ENCODE results near the gene PRIMPOL. TPM values are rescaled to one million over a fixed set of nuclear protein-coding genes. Genes with fewer than 3 reads are reported as not detected.

PRIMPOL gene
- total RNA-seq, 3 donors from 2014 or later: 15.4 to 25.2 (median 15.7) TPM

DNA sequence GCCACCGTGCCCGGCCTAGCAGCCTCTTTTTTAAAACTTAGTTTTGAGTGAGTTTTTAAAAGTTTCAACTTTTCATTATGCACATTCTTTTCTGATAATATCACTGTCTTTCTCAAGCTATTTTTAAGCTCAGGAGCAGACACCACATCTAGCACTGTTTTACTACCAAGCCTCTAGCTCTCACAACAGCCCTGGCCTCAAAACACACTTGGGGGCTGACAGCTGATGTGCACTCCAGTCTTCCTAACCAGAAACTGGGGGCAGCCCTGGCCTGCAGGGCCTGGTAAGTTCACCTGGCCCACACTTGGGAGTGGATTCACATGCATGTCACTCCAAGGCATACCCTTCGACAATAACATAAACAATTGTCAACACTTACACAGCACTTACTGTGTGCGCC, 50.4 kb downstream of the PRIMPOL start:
- H3K9me3 ChIP-seq: no peaks in the 10 kb centered on the region
- H3K27me3 ChIP-seq: no peaks in the 10 kb centered on the region
- DNase-seq (ENCODE audit: low spot score in 2 of 2): no peak
- H3K4me3 ChIP-seq: no peak overlapping the region
- no peaks in the 10 kb centered on the region for H3K36me3 ChIP-seq
- no peaks in the 10 kb centered on the region for H3K4me1 ChIP-seq
- intact Hi-C loops (cut with DNase I; ENCODE audit: low total_unique reads): no loop called here
- H3K27ac ChIP-seq: no peak overlapping the region
- TF ChIP-seq CTCF (IDR thresholded peaks at IDR 0.05) (no peak), POLR2AphosphoS5 (IDR thresholded peaks at IDR 0.05) (no peak), POLR2A (IDR thresholded peaks at IDR 0.05) (no peak)

DNA sequence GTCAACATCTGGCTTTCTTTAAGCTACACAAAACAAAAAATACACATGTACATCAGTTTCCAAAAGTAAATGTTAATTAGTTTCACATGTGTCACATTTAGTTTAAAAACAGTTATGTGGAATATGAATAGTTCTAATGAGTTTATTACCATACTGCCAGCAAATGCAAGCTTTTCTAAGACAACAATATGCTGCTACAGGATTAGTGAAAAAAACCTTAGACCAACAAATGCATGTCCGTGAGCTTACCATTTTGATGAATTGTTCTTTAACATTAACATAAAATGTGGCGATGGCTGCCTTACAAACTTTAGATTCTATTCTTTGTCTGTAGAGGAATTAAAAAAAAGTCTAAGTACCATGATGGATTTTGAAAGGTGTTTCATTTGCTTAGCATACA, 52.6 kb downstream of the PRIMPOL start:
- H3K27ac ChIP-seq: no peak overlapping the region
- H3K4me3 ChIP-seq: no peak overlapping the region
- H3K4me1 ChIP-seq: no peaks in the 10 kb centered on the region
- H3K27me3 ChIP-seq: no peaks in the 10 kb centered on the region
- TF ChIP-seq CTCF (IDR thresholded peaks at IDR 0.05) (no peak), POLR2A (IDR thresholded peaks at IDR 0.05) (no peak), POLR2AphosphoS5 (IDR thresholded peaks at IDR 0.05) (no peak)
- intact Hi-C loops (cut with DNase I; ENCODE audit: low total_unique reads): no loop called here
- no peak for DNase-seq (ENCODE audit: low spot score in 2 of 2)
- H3K9me3 ChIP-seq: no peaks in the 10 kb centered on the region
- H3K36me3 ChIP-seq: no peaks in the 10 kb centered on the region

DNA sequence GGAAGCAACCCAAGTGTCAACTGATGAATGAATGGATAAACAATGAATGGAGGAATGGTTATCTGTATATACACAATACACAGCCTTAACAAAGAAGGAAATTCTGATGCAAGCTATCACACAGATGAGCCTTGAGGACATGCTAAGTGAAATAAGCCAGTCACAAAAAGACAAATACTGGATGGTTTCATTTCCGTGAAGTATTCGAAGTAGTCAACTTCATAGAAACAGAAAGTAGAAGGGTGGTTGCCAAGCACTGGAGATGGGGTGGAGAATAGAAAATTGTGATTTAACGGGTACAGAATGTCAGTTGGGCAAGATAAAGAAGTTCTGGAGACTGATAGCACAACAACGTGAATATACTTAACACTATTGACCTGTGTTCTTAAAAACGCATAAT, 56.2 kb downstream of the PRIMPOL start:
- H3K36me3 ChIP-seq: peaks cover 5% of the 10 kb centered on the region
- no peaks in the 10 kb centered on the region for H3K9me3 ChIP-seq
- H3K27ac ChIP-seq: no peak overlapping the region
- H3K4me1 ChIP-seq: no peaks in the 10 kb centered on the region
- no peaks in the 10 kb centered on the region for H3K27me3 ChIP-seq
- H3K4me3 ChIP-seq: no peak overlapping the region
- no peak for DNase-seq (ENCODE audit: low spot score in 2 of 2)
- intact Hi-C loops (cut with DNase I; ENCODE audit: low total_unique reads): no loop called here
- TF ChIP-seq CTCF (IDR thresholded peaks at IDR 0.05): no peak
- no peak for TF ChIP-seq POLR2A (IDR thresholded peaks at IDR 0.05)
- no peak for TF ChIP-seq POLR2AphosphoS5 (IDR thresholded peaks at IDR 0.05)

DNA sequence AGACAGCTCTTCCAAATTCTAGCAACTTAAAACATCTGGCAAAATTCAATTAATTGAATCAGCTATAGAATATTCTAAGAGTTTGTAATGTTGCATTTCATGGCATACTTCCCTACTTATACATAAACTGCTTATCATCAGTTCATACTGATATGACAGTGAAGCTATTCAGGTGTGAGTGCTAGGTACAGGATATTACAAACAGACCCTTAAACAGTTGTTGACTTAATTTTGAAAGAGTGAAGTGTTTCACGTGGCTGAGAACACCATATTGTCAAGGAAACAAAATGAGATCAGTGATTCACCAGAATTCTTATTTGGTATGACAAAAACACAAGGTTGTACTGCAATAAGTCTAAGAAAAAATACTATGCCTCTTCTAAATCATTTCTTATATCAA, 56.9 kb downstream of the PRIMPOL start:
- no peak overlapping the region for H3K4me3 ChIP-seq
- intact Hi-C loops (cut with DNase I; ENCODE audit: low total_unique reads): no loop called here
- peaks cover 5% of the 10 kb centered on the region for H3K36me3 ChIP-seq
- DNase-seq (ENCODE audit: low spot score in 2 of 2): no peak
- H3K27ac ChIP-seq: no peak overlapping the region
- no peaks in the 10 kb centered on the region for H3K9me3 ChIP-seq
- H3K27me3 ChIP-seq: no peaks in the 10 kb centered on the region
- H3K4me1 ChIP-seq: no peaks in the 10 kb centered on the region
- no peak for TF ChIP-seq POLR2AphosphoS5 (IDR thresholded peaks at IDR 0.05)

- intact Hi-C loops (cut with DNase I; ENCODE audit: low total_unique reads): no loop called here
- Histone ChIP-seq H3K27ac (no peak overlapping the region), H3K27me3 (no peaks in the 10 kb centered on the region), H3K36me3 (peaks cover 5% of the 10 kb centered on the region), H3K4me3 (no peak overlapping the region), H3K9me3 (no peaks in the 10 kb centered on the region), H3K4me1 (no peaks in the 10 kb centered on the region)
- TF ChIP-seq POLR2A (IDR thresholded peaks at IDR 0.05) (no peak), POLR2AphosphoS5 (IDR thresholded peaks at IDR 0.05) (no peak), CTCF (IDR thresholded peaks at IDR 0.05) (no peak)
- no peak for DNase-seq (ENCODE audit: low spot score in 2 of 2)
These were observed 62.8 kb downstream of the PRIMPOL start for GRCh38 chr4:184712322-184712721.

GRCh38 chr4:184713887-184714286, 64.3 kb downstream of the PRIMPOL start:
- H3K4me3 ChIP-seq: no peak overlapping the region
- H3K27me3 ChIP-seq: no peaks in the 10 kb centered on the region
- DNase-seq (ENCODE audit: low spot score in 2 of 2): no peak
- no peak for TF ChIP-seq POLR2AphosphoS5 (IDR thresholded peaks at IDR 0.05)
- no peak for TF ChIP-seq CTCF (IDR thresholded peaks at IDR 0.05)
- TF ChIP-seq POLR2A (IDR thresholded peaks at IDR 0.05): no peak
- H3K36me3 ChIP-seq: no peaks in the 10 kb centered on the region
- no peaks in the 10 kb centered on the region for H3K4me1 ChIP-seq
- no peaks in the 10 kb centered on the region for H3K9me3 ChIP-seq
- intact Hi-C loops (cut with DNase I; ENCODE audit: low total_unique reads): no loop called here
- H3K27ac ChIP-seq: no peak overlapping the region

Data from breast epithelium (tissue), 4 donors.